HL-60 (cell line): Measurements from ENCODE around the gene FBXL5.

Experiments used
- POLR2AphosphoS5 ChIP-seq: IDR thresholded peaks from 2 replicates; pipeline ENCODE4 v1.6.1; 2012; ENCODE audit warnings: low read depth
- TF ChIP-seq, protein P1 (sequence below): IDR thresholded peaks from one replicate; pipeline ENCODE4 v1.5.1; 2011; ENCODE audit warnings: low read length, control low read depth, inconsistent platforms; ENCODE audit not compliant: insufficient read depth
- TF ChIP-seq, protein P2 (sequence below): IDR thresholded peaks from 2 replicates; pipeline ENCODE4 v1.6.1; 2012; ENCODE audit warnings: low read depth; ENCODE audit not compliant: insufficient replicate concordance

DNA sequence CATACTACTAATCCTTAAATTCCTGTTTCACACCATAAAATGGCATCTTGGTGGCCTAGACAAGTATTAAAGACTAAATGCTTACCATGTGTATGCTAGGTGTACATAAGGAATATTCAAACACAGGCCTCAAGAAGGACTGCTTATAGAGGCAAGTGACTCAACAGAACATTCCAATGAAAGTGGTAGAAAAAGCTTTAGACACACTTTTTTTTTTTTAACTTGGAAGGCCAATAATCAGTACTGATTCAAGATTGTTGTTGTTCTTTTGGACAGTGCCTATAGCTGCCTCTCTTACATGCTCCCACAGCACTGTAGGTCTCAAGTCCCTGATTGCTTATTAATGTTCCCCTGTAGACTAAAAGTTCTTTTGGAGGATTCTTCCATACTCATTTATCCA lies 77.6 kb downstream of the FBXL5 start:
- TF ChIP-seq POLR2AphosphoS5: no peak
- TF ChIP-seq, protein P1, sequence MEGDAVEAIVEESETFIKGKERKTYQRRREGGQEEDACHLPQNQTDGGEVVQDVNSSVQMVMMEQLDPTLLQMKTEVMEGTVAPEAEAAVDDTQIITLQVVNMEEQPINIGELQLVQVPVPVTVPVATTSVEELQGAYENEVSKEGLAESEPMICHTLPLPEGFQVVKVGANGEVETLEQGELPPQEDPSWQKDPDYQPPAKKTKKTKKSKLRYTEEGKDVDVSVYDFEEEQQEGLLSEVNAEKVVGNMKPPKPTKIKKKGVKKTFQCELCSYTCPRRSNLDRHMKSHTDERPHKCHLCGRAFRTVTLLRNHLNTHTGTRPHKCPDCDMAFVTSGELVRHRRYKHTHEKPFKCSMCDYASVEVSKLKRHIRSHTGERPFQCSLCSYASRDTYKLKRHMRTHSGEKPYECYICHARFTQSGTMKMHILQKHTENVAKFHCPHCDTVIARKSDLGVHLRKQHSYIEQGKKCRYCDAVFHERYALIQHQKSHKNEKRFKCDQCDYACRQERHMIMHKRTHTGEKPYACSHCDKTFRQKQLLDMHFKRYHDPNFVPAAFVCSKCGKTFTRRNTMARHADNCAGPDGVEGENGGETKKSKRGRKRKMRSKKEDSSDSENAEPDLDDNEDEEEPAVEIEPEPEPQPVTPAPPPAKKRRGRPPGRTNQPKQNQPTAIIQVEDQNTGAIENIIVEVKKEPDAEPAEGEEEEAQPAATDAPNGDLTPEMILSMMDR: no peak
- TF ChIP-seq, protein P2, sequence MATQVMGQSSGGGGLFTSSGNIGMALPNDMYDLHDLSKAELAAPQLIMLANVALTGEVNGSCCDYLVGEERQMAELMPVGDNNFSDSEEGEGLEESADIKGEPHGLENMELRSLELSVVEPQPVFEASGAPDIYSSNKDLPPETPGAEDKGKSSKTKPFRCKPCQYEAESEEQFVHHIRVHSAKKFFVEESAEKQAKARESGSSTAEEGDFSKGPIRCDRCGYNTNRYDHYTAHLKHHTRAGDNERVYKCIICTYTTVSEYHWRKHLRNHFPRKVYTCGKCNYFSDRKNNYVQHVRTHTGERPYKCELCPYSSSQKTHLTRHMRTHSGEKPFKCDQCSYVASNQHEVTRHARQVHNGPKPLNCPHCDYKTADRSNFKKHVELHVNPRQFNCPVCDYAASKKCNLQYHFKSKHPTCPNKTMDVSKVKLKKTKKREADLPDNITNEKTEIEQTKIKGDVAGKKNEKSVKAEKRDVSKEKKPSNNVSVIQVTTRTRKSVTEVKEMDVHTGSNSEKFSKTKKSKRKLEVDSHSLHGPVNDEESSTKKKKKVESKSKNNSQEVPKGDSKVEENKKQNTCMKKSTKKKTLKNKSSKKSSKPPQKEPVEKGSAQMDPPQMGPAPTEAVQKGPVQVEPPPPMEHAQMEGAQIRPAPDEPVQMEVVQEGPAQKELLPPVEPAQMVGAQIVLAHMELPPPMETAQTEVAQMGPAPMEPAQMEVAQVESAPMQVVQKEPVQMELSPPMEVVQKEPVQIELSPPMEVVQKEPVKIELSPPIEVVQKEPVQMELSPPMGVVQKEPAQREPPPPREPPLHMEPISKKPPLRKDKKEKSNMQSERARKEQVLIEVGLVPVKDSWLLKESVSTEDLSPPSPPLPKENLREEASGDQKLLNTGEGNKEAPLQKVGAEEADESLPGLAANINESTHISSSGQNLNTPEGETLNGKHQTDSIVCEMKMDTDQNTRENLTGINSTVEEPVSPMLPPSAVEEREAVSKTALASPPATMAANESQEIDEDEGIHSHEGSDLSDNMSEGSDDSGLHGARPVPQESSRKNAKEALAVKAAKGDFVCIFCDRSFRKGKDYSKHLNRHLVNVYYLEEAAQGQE: no peak
